ENCODE data around the gene RNPEP.

Gene RNPEP

DNA sequence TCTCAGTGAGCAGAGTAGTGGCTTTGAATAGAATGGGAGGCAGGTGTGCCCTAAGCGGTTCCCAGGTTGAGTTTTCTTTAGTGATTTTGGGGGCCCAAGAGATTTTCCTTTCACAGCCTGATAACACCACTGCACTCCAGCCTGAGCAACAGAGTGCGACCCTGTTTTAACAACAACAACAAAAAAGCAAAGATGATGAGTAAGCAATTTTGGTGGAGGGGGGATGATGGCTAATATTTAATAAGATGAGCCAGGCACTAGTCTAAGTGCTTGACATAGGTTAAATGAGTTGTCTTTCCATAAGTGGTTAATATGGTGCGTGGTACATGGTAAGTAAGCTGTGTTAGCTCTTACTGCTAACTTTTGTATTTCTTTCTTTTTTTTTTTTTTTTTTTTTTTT lies 2.0 kb downstream of the RNPEP start:
- no peak for DNase-seq
- no peak overlapping the region for H3K27ac Mint-ChIP-seq
- peaks cover 6% of the 10 kb centered on the region for H3K36me3 Mint-ChIP-seq (ENCODE audit: low read depth)
- H3K27me3 Mint-ChIP-seq (ENCODE audit: low read depth, poor library complexity) = peaks cover 6% of the 10 kb centered on the region
- TF ChIP-seq, protein P1, sequence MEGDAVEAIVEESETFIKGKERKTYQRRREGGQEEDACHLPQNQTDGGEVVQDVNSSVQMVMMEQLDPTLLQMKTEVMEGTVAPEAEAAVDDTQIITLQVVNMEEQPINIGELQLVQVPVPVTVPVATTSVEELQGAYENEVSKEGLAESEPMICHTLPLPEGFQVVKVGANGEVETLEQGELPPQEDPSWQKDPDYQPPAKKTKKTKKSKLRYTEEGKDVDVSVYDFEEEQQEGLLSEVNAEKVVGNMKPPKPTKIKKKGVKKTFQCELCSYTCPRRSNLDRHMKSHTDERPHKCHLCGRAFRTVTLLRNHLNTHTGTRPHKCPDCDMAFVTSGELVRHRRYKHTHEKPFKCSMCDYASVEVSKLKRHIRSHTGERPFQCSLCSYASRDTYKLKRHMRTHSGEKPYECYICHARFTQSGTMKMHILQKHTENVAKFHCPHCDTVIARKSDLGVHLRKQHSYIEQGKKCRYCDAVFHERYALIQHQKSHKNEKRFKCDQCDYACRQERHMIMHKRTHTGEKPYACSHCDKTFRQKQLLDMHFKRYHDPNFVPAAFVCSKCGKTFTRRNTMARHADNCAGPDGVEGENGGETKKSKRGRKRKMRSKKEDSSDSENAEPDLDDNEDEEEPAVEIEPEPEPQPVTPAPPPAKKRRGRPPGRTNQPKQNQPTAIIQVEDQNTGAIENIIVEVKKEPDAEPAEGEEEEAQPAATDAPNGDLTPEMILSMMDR (IDR thresholded peaks at IDR 0.05) = no peak
- peaks cover 33% of the 10 kb centered on the region for H3K4me1 Mint-ChIP-seq
- peak overlapping the region; percentile 98 for H3K4me3 Mint-ChIP-seq
- no peaks in the 10 kb centered on the region for H3K9me3 Mint-ChIP-seq

DNA sequence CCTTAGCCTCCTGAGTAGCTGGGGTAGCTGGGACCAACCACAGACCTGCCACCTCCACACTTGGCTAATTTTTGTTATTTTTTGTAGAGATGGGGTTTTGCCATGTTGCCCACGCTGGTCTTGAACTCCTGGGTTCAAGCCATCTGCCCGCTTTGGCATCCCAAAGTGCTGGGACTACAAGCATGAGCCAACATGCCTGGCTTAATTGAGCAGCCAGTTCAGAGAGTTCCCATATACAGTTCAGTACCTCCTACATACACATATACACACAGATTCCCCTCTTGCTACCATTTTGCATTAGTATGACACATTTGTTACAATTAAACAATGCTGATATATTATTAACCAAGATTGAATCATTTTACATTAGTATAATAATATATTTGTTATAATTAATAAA lies 2.9 kb downstream of the RNPEP start:
- H3K4me1 Mint-ChIP-seq = peaks cover 33% of the 10 kb centered on the region
- peaks cover 15% of the 10 kb centered on the region for H3K36me3 Mint-ChIP-seq (ENCODE audit: low read depth)
- H3K4me3 Mint-ChIP-seq = peak overlapping the region; percentile 34
- H3K27me3 Mint-ChIP-seq (ENCODE audit: low read depth, poor library complexity) = peaks cover 6% of the 10 kb centered on the region
- DNase-seq = no peak
- TF ChIP-seq, protein P1 (IDR thresholded peaks at IDR 0.05) = no peak
- H3K9me3 Mint-ChIP-seq = no peaks in the 10 kb centered on the region
- H3K27ac Mint-ChIP-seq = no peak overlapping the region

DNA sequence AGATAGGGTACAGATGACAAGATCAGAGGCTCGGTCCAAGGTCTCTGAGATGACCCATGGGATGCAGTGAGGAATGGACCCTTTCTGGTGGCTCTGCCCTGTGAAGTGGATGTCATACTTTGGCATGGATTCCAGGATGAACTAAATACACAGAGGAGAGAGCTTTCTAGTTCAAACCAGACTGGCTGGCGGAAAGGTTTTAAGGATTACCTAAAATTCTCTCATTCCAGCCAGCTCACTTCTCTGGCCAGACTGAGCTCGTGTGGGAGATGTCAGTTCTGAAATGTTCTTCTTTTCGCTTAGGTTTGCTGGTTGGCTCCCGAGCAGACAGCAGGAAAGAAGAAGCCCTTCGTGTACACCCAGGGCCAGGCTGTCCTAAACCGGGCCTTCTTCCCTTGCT lies 6.2 kb downstream of the RNPEP start:
- peaks cover 23% of the 10 kb centered on the region for H3K4me1 Mint-ChIP-seq
- no peak overlapping the region for H3K27ac Mint-ChIP-seq
- H3K27me3 Mint-ChIP-seq (ENCODE audit: low read depth, poor library complexity) = peaks cover 4% of the 10 kb centered on the region
- H3K4me3 Mint-ChIP-seq = no peak overlapping the region
- TF ChIP-seq, protein P1 (IDR thresholded peaks at IDR 0.05) = no peak
- peaks cover 38% of the 10 kb centered on the region for H3K36me3 Mint-ChIP-seq (ENCODE audit: low read depth)
- no peak for DNase-seq
- H3K9me3 Mint-ChIP-seq = no peaks in the 10 kb centered on the region

DNA sequence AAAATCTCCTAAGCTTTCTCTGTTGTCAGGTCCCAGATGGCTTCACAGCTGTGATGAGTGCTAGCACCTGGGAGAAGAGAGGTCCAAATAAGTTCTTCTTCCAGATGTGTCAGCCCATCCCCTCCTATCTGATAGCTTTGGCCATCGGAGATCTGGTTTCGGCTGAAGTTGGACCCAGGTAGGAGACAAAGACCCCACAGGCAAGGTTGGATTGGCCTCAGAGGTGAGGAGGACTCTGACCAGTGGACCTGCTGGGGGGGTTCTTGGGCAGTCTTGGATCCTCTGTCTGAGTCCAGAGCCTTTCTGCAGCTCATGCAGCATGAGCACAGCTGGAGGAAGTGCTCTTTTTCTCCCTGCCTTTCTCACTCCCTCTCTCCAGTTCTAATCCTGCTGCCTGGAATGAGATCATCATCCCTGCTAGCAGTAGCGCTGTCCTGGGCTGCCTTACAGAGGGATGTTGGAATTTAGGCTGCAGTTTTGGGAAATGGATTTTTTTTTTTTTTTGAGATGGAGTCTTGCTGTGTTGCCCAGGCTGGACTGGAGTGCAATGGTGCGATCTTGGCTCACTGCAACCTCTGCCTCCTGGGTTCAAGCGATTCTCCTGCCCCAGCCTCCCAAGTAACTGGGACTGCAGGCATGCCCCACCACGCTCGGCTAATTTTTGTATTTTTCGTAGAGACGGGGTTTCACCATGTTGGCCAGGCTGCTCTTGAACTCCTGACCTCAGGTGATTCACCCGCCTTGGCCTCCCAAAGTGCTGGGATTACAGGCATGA lies 7.1 kb downstream of the RNPEP start:
- Mint-ChIP-seq H3K27ac (peak overlapping the region; percentile 25), H3K36me3 (ENCODE audit: low read depth) (peaks cover 47% of the 10 kb centered on the region), H3K4me3 (no peak overlapping the region), H3K27me3 (ENCODE audit: low read depth, poor library complexity) (peaks cover 4% of the 10 kb centered on the region), H3K4me1 (peaks cover 23% of the 10 kb centered on the region), H3K9me3 (no peaks in the 10 kb centered on the region)
- no peak for DNase-seq
- TF ChIP-seq, protein P1 (IDR thresholded peaks at IDR 0.05) = no peak

GRCh38 chr1:201990427-201990826 lies 8.0 kb downstream of the RNPEP start:
- Mint-ChIP-seq H3K27ac (no peak overlapping the region), H3K4me3 (no peak overlapping the region), H3K27me3 (ENCODE audit: low read depth, poor library complexity) (peaks cover 4% of the 10 kb centered on the region), H3K9me3 (no peaks in the 10 kb centered on the region), H3K36me3 (ENCODE audit: low read depth) (peaks cover 51% of the 10 kb centered on the region), H3K4me1 (peaks cover 19% of the 10 kb centered on the region)
- DNase-seq = no peak
- TF ChIP-seq, protein P1 (IDR thresholded peaks at IDR 0.05) = no peak
